NCI-H82 treated with DMSO at 0.1 percent for 48 hours (cell line): Measurements from ENCODE around the gene HINT1.

Source experiments
- DNase-seq: peaks from one replicate; lab custom pipeline; 2025; ENCODE audit not compliant: unreplicated experiment; lab: John Stamatoyannopoulos, UW

Gene HINT1

DNA sequence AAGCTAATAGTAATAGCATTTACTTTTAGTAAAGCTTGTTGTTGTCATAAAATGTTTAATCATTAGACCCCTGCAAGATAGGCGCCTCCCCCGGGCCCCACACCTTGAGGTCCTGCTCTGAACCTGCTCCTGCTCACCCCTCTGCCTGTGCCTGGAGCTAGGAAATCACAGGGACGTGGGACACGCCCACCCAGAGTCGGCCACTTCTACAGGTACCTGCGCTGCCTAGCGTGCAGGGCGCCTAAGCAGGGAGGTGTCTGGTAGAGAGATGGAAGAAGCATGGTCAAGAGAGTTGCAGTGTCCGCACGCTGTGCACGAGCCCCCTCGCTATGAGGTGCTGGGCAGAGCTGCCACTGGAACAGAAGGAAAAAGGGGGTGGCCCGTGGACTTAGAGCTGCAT lies 52.6 kb downstream of the HINT1 start:
- no peak for DNase-seq

DNA sequence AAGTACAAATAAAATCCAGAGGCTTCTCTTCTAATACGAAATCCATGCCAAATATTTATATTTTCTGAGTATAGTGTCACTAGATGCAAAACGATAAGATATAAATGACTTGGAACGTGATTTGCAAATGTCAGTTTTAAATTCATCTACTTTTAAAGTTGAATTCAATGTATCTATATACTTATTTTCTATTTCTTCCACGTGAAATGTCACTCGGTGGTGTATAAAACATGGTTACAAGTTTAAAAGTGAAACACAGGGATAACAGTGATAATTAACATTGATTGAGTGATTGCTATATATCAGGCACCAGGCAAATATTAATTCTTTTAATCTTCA lies 54.8 kb downstream of the HINT1 start:
- DNase-seq: no peak

- peak; percentile 2 for DNase-seq
Measured at GRCh38 chr5:131109540-131110255, 55.4 kb downstream of the HINT1 start.
